ENCODE measurements around the gene DDA1. TPM values are rescaled to one million over a fixed set of nuclear protein-coding genes. Genes with fewer than 3 reads are reported as not detected.
A peak's percentile ranks its signal among the peaks of the same experiment; 100 is the strongest.

The DDA1 gene
- total and polyA plus RNA-seq, 2 of the 13 experiments (the other 11 are each of a cell fraction or from before 2014, with no cell fraction given): 24.5 to 26.0 TPM

GRCh38 chr19:17305517-17306284 is 3.7 kb upstream of the DDA1 start, which contains the start of gene MRPL34 (continued):
- TF ChIP-seq, protein P1, sequence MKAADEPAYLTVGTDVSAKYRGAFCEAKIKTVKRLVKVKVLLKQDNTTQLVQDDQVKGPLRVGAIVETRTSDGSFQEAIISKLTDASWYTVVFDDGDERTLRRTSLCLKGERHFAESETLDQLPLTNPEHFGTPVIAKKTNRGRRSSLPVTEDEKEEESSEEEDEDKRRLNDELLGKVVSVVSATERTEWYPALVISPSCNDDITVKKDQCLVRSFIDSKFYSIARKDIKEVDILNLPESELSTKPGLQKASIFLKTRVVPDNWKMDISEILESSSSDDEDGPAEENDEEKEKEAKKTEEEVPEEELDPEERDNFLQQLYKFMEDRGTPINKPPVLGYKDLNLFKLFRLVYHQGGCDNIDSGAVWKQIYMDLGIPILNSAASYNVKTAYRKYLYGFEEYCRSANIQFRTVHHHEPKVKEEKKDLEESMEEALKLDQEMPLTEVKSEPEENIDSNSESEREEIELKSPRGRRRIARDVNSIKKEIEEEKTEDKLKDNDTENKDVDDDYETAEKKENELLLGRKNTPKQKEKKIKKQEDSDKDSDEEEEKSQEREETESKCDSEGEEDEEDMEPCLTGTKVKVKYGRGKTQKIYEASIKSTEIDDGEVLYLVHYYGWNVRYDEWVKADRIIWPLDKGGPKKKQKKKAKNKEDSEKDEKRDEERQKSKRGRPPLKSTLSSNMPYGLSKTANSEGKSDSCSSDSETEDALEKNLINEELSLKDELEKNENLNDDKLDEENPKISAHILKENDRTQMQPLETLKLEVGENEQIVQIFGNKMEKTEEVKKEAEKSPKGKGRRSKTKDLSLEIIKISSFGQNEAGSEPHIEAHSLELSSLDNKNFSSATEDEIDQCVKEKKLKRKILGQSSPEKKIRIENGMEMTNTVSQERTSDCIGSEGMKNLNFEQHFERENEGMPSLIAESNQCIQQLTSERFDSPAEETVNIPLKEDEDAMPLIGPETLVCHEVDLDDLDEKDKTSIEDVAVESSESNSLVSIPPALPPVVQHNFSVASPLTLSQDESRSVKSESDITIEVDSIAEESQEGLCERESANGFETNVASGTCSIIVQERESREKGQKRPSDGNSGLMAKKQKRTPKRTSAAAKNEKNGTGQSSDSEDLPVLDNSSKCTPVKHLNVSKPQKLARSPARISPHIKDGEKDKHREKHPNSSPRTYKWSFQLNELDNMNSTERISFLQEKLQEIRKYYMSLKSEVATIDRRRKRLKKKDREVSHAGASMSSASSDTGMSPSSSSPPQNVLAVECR (CRISPR knock-in tag; IDR thresholded peaks at IDR 0.05; ENCODE audit: borderline replicate concordance): peak; percentile 91
- TF ChIP-seq NR2F2 (IDR thresholded peaks at IDR 0.05; ENCODE audit: borderline replicate concordance, low read depth) (no peak), SATB2 (CRISPR knock-in tag; IDR thresholded peaks at IDR 0.05) (peak; percentile 77; the same call in 1 of the 2 replicates), MAFG (CRISPR knock-in tag; IDR thresholded peaks at IDR 0.05) (no peak), MIER3 (CRISPR knock-in tag; IDR thresholded peaks at IDR 0.05; ENCODE audit: borderline replicate concordance) (no peak), TEAD2 (CRISPR knock-in tag; IDR thresholded peaks at IDR 0.05) (no peak), ELF3 (CRISPR knock-in tag; IDR thresholded peaks at IDR 0.05) (peak; percentile 75; the same call in 1 of the 2 replicates), STAG1 (CRISPR knock-in tag; IDR thresholded peaks at IDR 0.05) (peak; percentile 74), ZNF703 (CRISPR knock-in tag; IDR thresholded peaks at IDR 0.05; ENCODE audit: borderline replicate concordance) (no peak), KLF16 (CRISPR knock-in tag; IDR thresholded peaks at IDR 0.05) (peak in 1 of 2 experiments; percentile 68; a peak in 1 of 4 replicates), ATF5 (CRISPR knock-in tag; IDR thresholded peaks at IDR 0.05; ENCODE audit: low read depth) (no peak), ZNF296 (CRISPR knock-in tag; conservative IDR thresholded peaks at IDR 0.05) (no peak), SNAPC2 (CRISPR knock-in tag; IDR thresholded peaks at IDR 0.05) (peak; percentile 37; the same call in 1 of the 2 replicates)
- TF ChIP-seq, protein P2, sequence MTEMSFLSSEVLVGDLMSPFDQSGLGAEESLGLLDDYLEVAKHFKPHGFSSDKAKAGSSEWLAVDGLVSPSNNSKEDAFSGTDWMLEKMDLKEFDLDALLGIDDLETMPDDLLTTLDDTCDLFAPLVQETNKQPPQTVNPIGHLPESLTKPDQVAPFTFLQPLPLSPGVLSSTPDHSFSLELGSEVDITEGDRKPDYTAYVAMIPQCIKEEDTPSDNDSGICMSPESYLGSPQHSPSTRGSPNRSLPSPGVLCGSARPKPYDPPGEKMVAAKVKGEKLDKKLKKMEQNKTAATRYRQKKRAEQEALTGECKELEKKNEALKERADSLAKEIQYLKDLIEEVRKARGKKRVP (CRISPR knock-in tag; IDR thresholded peaks at IDR 0.05): no peak
- TF ChIP-seq, protein P3, sequence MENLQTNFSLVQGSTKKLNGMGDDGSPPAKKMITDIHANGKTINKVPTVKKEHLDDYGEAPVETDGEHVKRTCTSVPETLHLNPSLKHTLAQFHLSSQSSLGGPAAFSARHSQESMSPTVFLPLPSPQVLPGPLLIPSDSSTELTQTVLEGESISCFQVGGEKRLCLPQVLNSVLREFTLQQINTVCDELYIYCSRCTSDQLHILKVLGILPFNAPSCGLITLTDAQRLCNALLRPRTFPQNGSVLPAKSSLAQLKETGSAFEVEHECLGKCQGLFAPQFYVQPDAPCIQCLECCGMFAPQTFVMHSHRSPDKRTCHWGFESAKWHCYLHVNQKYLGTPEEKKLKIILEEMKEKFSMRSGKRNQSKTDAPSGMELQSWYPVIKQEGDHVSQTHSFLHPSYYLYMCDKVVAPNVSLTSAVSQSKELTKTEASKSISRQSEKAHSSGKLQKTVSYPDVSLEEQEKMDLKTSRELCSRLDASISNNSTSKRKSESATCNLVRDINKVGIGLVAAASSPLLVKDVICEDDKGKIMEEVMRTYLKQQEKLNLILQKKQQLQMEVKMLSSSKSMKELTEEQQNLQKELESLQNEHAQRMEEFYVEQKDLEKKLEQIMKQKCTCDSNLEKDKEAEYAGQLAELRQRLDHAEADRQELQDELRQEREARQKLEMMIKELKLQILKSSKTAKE (CRISPR knock-in tag; IDR thresholded peaks at IDR 0.05; ENCODE audit: borderline replicate concordance): no peak
- TF ChIP-seq, protein P4, sequence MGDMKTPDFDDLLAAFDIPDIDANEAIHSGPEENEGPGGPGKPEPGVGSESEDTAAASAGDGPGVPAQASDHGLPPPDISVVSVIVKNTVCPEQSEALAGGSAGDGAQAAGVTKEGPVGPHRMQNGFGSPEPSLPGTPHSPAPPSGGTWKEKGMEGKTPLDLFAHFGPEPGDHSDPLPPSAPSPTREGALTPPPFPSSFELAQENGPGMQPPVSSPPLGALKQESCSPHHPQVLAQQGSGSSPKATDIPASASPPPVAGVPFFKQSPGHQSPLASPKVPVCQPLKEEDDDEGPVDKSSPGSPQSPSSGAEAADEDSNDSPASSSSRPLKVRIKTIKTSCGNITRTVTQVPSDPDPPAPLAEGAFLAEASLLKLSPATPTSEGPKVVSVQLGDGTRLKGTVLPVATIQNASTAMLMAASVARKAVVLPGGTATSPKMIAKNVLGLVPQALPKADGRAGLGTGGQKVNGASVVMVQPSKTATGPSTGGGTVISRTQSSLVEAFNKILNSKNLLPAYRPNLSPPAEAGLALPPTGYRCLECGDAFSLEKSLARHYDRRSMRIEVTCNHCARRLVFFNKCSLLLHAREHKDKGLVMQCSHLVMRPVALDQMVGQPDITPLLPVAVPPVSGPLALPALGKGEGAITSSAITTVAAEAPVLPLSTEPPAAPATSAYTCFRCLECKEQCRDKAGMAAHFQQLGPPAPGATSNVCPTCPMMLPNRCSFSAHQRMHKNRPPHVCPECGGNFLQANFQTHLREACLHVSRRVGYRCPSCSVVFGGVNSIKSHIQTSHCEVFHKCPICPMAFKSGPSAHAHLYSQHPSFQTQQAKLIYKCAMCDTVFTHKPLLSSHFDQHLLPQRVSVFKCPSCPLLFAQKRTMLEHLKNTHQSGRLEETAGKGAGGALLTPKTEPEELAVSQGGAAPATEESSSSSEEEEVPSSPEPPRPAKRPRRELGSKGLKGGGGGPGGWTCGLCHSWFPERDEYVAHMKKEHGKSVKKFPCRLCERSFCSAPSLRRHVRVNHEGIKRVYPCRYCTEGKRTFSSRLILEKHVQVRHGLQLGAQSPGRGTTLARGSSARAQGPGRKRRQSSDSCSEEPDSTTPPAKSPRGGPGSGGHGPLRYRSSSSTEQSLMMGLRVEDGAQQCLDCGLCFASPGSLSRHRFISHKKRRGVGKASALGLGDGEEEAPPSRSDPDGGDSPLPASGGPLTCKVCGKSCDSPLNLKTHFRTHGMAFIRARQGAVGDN (CRISPR knock-in tag; IDR thresholded peaks at IDR 0.05): peak; percentile 91
